ENCODE measurements around the gene FAM162A.

Gene FAM162A

GRCh38 chr3:122383771-122384697 is at the start of gene FAM162A:
Gene FAM162A, plus strand, starts transcription at chr3:122384182. Its CDS starts 84 bp downstream, at chr3:122384266.
- peak; percentile 97 for DNase-seq

- DNase-seq: no peak
Measured at GRCh38 chr3:122342803-122343202, 41.2 kb upstream of the FAM162A start.

GRCh38 chr3:122343654-122344053 is 40.3 kb upstream of the FAM162A start:
- no peak for DNase-seq

GRCh38 chr3:122349171-122349570 is 34.8 kb upstream of the FAM162A start:
- DNase-seq: no peak

GRCh38 chr3:122350814-122351418 is 33.1 kb upstream of the FAM162A start:
- DNase-seq: no peak

GRCh38 chr3:122351612-122352011 is 32.4 kb upstream of the FAM162A start:
- DNase-seq: no peak

GRCh38 chr3:122353215-122353614 is 30.8 kb upstream of the FAM162A start:
- DNase-seq: no peak

GRCh38 chr3:122353893-122354401 is 30.0 kb upstream of the FAM162A start:
- no peak for DNase-seq

GRCh38 chr3:122355612-122356011 is 28.4 kb upstream of the FAM162A start:
- no peak for DNase-seq

GRCh38 chr3:122356402-122356801 is 27.6 kb upstream of the FAM162A start:
- DNase-seq: no peak

GRCh38 chr3:122357828-122358702 is 25.9 kb upstream of the FAM162A start:
- no peak for DNase-seq

GRCh38 chr3:122358703-122359032 is 25.3 kb upstream of the FAM162A start:
- peak; percentile 5 for DNase-seq

GRCh38 chr3:122362026-122362425 is 22.0 kb upstream of the FAM162A start:
- DNase-seq: no peak

- DNase-seq: peak; percentile 34
Measured at GRCh38 chr3:122364490-122364889, 19.5 kb upstream of the FAM162A start.

- peak; percentile 69 for DNase-seq
Measured at GRCh38 chr3:122365073-122365472, 18.9 kb upstream of the FAM162A start.

GRCh38 chr3:122365582-122366378 is 18.2 kb upstream of the FAM162A start:
- DNase-seq: peak; percentile 86

GRCh38 chr3:122366379-122366749 is 17.6 kb upstream of the FAM162A start:
- DNase-seq: peak; percentile 11

- no peak for DNase-seq
Measured at GRCh38 chr3:122374034-122374433, 9.9 kb upstream of the FAM162A start.

GRCh38 chr3:122377975-122378374 is 6.0 kb upstream of the FAM162A start:
- DNase-seq: peak; percentile 25

- peak; percentile 92 for DNase-seq
Measured at GRCh38 chr3:122382888-122383666, 905 bp upstream of the FAM162A start, which contains the start of gene MIX23. Gene MIX23, minus strand, starts transcription at chr3:122383231. Its CDS starts 7 bp downstream, at chr3:122383224.

- no peak for DNase-seq
Measured at GRCh38 chr3:122387709-122388108, 3.7 kb downstream of the FAM162A start.
